ENCODE results near the gene GLRX5. TPM values are rescaled to one million over a fixed set of nuclear protein-coding genes. Genes with fewer than 3 reads are reported as not detected.

Gene GLRX5
- total and polyA plus RNA-seq, 8 donors, result 8.8 to 22.9 (median 14.6) TPM

Other genes starting within 250 kb of the GLRX5 start
- gene CLMN, start 215.1 kb upstream of the GLRX5 start, total RNA-seq, result 10 to 100 TPM; 50.0 to 78.1 (median 68.2) TPM
- 10 to 100 TPM; 17.4 to 21.3 TPM for gene CLMN, start 215.1 kb upstream of the GLRX5 start, polyA plus RNA-seq
- gene SYNE3, start 18.4 kb upstream of the GLRX5 start, total RNA-seq, result 1 to 10 TPM in 5 of 6 donors, under 1 TPM in 1; 0.98 to 4.5 (median 2.5) TPM
- 1 to 10 TPM in 1 of 2 donors, under 1 TPM in 1; 0.54 to 1.5 TPM for gene SYNE3, start 18.4 kb upstream of the GLRX5 start, polyA plus RNA-seq
- not detected for gene TCL1B, start 151.4 kb downstream of the GLRX5 start, total RNA-seq
- not detected for gene TCL1B, start 151.4 kb downstream of the GLRX5 start, polyA plus RNA-seq
- gene TCL1A, start 179.1 kb downstream of the GLRX5 start, total RNA-seq, result under 1 TPM in 1 of 6 donors, not detected in 5; 0.16 TPM
- under 1 TPM in 1 of 2 donors, not detected in 1; 0.09 TPM for gene TCL1A, start 179.1 kb downstream of the GLRX5 start, polyA plus RNA-seq